T-helper 2 cell (primary cell): ENCODE measurements around the gene CCDC146.
"Not testable (repeated sequence)": the region's sequence is repeated elsewhere in the genome, so short reads cannot be mapped to it uniquely, and the experiment has no call there.

ENCODE experiments used
- DNase-seq, 5 experiments: peaks; one replicate each; pipeline versions ENCODE4 v3.0.0 to v3.0.0-alpha.2; 2012 to 2022

CCDC146 gene

DNA sequence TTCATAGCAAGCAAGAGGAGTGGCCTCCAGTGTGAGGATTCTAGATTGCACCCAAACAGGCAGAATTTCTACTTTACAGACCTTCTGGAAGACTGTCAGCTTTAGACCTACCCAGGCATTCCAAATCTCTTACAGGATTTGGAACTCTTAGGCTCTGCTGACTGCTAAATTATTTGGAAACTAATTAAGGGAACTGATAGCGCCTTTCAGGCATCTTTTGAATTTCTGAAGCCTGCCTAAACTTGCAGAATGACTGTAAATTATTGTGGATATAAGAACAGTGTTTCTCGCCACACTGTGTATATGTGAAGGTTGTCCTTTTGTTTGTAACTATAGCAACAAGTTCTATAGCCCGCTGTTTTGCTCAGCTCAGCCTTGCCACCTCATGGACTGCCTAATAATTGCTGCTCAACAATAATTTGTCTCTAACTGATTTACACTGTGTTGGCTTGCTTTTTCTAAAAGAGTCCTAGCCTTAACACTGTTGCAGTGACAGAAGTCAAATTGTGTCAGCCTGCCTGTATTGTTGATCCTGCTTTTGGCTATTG lies 32.6 kb downstream of the CCDC146 start:
- DNase-seq = peak in 1 of 5 experiments; percentile 31

DNA sequence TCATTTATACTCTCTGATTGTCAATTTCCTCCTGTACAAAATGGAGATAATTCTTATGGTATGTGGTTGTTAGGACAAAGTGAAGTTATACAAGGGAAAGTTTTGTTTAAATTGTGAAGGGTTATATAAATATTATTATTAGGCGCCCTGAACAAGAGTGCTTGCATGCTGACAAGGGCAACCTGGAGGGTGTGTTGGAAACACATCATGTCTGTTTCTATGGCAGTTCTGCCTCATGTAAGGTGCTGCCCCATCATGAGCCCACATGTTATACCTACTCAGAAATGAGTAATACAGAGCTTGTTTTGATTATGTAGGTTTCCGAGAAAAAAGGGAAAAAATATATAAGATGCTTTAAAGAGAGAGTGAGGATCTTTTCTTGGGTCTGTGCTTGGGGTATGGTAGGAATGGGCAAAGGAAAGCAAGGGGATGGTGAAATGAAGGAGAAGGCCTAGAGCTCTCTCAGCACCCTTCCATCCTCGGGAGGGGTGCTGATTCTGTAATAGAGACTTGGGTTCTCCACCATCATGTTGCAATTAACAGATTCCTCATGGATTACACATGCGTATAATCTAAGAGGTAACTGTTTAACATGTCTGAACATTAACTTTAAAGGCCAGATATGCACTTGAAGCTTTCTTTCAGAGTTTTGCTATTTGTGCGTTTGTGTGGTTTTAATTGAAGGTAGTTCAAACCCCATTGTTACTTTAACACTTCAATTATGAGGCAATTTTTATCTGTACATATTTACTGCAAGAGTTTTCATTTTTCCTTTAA lies 33.4 kb downstream of the CCDC146 start:
- DNase-seq = peak in 1 of 5 experiments; percentile 46

DNA sequence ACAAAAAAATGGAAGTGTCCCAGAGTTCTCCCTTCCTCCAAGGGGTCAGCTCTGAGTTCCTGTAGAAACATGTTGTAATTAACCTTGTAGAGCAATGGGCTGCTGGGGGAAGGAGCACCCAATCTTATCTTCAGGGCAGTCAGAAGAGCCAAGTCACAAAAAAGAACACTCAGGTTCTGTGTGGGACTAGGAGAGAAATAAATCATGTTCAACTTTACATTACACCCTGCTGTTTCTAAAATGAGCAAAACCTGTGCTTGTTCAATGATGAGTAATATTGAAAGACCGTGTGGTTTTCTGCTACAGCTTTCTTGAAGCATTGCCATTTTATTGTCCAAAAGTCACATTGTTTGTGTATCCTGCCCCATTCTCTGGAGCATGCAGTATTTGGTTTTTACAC lies 34.6 kb downstream of the CCDC146 start:
- DNase-seq = not testable (repeated sequence)

DNA sequence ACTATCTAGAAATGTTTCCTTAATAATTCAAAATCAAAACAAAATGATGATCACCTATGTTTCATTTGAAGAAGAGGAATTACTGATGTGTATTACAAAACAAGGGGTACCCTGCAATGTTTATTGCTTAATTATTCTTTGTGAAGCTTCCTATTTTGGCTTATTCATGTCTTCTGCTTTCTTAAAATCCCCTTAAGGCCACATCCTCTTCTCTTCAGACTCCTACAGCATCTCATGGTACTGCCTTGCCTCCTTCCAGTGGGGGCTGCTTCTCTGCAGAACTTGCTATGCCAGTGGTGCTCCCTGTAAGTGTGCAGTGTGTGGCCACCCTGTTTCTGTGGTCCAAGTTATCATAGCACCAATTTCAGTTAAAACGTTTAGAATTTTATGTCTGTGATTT lies 35.0 kb downstream of the CCDC146 start:
- peak in 1 of 5 experiments; percentile 75 for DNase-seq

DNA sequence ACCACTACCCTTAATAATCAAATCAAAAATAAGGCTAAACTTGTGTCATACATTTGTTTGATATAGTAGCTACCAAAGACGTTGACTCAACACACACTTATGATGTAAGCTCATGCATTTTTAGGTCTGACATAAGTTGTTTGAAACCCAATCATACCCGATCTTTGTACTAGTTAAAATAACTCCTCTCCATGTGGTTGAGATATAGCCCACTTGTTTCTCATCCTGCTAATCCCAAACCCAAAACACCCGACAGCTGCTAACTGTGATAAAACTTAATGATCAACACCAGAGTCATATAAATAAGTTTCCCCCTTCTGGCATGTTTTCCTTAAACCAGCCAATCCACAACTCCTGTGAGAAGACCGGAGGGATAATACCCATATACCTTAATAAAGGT lies 48.7 kb downstream of the CCDC146 start:
- not testable (repeated sequence) for DNase-seq

DNA sequence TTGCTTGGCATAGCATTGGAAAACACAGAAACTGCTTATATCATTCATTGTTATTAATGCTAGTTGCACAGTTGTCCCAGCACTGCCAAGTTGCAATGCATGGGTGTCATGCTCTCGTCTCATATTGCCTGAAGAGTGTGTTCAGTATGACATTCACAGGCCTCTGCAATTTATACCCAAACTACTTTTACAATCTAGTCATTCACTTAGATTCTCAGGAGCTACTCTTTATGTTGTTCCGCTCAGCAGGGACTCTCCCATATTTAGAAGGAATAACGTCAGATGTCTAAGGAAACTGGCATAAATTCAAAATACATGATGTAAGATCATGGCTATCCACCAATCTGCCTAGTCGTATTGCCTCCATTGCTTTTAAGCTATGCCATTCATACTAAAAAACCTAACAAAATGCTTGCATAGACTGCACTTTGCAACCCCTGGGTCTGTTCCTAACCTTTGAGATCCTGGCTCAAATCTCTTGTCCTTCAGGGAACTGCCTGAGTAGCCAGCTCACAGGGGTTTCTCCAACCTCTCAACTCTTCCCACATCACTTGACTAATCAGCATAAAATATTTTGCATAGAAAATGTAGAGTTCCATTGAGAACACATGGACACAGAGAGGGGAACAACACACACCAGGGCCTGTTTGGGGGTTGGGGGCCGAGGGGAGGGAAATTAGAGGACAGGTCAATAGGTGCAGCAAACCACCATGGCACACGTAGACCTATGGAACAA lies 50.2 kb downstream of the CCDC146 start:
- not testable (repeated sequence) for DNase-seq

DNA sequence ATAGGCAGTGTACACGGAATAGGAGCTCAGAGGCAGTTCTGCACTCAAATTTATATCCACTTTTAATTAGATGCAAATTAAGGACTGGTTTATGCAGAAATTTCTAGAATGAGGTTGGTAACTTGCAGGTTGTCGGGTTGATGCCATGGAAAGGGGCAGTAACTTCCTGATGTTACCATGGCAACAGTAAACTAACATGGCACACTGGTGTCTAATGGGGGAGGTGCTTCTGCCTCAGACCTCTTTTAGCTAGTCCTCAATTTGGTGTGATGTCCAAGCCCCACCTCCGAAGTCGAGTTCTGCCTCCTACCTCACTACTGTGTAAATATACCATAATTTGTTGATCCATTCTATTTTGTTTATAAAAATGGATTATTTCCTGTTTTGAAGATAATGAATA lies 52.0 kb downstream of the CCDC146 start:
- not testable (repeated sequence) for DNase-seq

DNA sequence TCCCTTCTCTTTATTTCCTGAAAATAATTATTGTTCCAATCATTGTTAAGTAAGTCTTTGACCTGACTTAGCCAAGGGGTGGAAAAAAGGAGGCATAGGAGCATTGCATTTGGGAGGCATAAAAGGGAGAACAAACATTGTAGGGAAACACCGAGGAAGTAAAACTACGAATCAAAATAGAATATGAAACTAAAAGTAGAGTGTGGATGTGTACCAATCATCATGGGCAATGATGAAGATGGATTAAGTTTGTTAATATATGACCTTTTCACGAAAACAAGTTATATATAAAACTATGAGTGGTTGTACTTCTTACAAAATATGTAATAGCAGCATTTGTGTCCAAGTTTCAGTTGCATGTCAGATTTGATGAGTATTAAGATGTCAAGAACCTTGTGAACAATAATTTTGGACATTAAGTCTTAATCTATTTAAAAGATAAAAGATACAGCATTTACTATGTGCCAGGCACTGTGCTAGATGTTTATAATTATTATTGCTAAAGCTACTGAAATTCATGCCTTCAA lies 52.9 kb downstream of the CCDC146 start:
- DNase-seq = not testable (repeated sequence)

DNA sequence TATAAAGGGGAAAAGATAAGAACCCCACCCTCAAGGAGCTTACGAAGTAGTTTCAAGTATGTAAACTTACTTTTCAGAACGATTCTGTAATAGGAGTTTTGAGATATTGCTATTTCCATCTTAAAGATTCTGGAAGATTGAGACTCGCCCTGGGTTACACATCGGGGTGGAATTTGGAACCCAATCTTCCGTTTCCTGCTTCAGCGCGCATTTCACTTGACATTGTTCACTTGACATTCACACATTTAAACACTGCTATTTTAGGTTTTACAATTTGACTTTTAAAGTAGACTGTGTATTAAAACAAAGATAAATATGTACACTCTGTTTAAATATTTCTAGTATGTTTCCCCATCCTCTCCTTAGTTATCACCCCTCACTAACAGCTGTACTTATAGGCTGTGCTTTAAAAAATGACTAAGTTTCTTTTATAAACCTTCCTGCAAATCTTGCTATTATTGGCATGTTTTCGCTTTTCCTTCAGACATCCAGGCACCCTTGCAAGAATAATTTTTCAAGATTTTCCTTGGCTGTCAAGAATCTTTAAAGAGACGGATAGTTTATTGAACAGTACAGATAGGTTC lies 55.0 kb downstream of the CCDC146 start:
- not testable (repeated sequence) for DNase-seq

DNA sequence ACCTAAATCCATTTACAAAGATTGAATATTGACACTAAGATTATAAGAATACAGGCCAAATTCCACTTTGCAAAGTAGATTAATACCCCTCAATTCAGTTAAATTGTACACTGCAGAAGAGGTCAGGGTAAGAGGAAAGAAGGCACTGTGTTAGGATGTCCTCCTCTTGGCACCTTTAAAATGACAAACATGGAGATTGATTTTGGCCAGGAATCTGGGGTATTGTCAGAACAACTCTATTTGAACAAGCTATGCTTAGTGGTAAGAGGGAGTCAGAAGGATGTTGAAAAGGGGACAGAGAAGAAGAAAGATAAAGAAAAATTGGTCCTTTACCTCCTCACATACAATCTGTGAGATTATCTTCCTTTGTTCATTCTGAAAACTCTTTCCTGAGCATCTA lies 55.6 kb downstream of the CCDC146 start:
- DNase-seq = not testable (repeated sequence)

DNA sequence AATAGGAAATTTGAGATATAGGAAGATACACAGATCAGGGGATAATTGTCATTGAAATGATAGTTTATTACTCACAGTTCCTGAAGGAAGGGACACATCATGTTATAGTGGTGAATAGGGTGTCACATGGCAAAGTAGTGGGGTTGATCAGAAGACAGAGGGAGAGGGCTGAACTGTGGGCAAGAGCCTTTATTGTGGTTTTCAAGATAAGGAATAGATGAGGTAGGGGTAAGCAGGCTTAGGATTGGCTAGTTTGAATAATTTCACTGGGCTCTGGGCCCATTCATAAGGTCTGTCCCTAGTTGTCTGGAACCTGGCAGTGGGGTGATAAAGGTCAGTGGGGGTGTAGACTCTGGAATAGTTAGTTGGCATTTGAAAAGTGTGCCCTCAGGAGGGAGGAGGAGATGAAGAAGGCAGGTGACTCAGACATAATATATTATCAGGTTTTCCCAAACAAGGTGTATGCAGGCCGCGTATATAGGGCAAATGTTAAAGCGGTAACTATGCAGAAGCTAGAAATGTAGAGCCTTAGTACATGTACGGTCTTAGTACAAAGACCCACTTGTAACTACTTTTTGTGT lies 58.7 kb downstream of the CCDC146 start:
- no peak for DNase-seq

DNA sequence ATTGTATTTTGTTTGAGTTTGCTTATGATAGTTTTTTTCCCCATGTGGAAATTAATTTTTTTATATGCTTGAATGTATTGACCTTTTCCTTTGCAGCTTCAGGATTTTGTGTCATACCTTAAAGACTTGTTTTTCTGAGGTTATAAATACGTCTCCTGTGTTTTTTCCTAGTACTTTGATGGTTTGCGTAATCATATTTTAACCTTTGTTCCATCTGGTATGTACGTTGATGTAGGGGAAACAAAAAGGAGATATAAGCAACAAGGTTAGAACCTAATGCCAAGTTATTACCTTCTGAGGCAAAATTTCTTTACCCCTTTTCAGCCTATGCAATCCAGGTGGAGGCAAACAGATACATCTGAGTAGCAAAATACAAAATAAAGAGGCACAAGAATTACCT lies 59.3 kb downstream of the CCDC146 start:
- no peak for DNase-seq

DNA sequence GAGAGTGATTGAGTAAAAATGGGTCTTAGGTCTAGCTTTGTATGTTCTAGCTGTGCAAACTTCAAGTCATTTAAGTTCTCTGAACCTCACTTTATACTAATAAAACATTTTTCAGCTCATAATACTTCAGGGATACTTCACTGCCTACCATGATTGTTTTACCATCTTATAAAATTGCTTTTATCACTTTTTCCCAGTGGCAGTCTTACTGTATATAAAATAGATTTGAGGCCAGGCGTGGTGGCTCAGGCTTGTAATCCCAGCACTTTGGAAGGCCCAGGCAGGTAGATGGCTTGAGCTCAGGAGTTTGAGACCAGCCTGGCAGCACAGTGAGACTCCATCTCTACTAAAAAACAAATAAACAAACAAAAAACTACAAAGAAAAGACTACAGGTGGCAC lies 59.8 kb downstream of the CCDC146 start:
- DNase-seq = no peak

DNA sequence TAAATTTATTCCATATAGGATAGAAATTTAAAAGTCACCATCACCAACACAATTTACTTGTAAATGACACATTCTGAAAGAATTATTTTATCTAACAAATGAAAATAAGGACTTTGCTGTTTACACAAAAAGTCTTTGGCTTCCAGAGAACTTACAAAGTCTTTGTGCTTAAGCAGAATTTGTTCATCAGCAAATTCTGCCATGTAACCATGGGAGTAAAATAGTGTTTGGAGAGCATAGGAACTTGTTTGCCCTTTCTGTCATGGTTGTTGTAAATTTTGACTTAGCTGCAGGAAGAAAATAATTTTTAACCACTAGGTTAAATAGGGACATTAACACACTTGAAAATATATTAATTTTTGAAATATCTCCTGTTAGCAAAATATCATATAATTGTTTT lies 62.0 kb downstream of the CCDC146 start:
- no peak for DNase-seq

DNA sequence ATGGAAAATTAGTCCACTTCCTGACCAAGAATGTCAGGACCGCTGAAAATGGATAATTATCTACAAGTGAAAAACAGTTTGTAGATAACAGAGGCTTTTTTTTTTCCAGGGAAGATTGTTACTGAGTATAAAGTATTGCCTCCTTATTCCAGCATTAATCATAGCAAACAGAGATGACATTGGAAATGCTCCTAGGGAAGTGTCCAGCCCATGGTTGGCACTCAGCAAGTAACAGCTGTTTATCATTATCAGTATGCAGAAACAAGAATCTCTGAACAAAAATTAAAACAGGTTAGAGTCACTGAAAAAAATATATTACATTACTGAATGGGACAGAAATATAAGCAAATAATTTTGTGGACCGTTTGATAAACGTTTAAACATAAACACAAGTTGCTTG lies 62.6 kb downstream of the CCDC146 start:
- no peak for DNase-seq

DNA sequence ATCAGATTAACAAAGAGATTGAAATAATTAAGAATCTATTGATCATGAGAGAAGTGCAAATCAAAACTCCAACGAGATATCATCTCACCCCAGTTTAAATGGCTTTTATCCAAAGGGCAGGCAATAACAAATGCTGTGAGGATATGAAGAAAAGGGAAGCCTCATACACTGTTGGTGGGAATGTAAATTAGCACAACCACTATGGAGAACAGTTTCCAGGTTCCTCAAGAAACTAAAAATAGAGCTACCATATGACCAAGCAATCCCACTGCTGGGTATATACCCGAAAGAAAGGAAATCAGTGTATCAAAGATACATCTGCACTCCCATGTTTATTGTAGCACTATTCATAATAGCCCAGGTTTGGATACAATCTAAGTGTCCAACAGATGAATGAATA lies 63.5 kb downstream of the CCDC146 start:
- DNase-seq = no peak

DNA sequence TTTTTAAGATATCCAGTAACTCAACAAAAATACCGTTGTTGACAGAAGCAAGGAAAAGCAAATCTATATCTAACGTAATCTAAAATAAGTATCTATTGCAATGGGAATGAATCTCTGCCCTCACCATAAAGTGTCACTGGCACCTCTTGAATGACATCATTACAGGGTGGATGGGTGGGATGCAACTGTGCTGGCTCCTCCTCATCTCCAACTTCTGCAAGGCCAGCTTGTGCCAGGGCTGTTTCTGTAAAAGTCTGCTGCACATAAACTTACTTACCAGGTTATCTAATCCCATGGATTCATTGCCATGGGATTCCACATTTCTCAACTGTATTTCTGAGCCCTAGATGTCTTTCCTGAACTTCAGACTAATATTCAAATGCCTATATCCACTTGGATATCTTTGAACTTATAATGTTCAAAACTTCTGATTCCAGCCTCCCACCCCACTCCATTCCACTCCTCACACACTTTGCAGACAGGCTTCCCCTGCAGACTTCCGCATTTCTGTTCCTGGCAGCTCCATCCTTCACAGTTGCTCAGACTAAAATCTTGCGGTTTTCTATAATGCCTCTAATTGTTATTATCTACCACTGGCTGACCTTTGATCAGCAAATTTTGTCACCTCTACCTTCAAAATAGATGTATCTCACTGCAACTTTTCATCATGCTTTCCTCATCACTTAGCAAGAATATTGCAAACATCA lies 66.5 kb downstream of the CCDC146 start:
- no peak for DNase-seq

DNA sequence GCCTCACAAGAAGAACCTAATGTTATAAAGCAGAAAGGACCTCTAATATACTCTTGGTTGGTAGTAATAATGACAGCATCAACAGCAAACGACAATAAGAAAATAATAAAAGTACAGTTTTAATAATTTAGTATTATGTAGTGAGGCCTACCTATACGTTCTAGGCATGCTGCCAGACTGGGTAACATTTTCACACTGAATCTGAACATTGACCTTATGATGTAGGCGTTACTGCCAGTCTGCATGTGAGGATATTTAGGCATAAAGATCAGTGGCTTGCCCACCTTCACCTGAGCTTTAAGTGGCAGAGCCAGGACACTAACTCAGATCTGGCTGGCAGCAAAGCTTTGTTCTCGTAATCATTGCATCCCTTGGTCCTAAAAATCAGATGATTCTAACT lies 74.7 kb downstream of the CCDC146 start:
- no peak for DNase-seq

DNA sequence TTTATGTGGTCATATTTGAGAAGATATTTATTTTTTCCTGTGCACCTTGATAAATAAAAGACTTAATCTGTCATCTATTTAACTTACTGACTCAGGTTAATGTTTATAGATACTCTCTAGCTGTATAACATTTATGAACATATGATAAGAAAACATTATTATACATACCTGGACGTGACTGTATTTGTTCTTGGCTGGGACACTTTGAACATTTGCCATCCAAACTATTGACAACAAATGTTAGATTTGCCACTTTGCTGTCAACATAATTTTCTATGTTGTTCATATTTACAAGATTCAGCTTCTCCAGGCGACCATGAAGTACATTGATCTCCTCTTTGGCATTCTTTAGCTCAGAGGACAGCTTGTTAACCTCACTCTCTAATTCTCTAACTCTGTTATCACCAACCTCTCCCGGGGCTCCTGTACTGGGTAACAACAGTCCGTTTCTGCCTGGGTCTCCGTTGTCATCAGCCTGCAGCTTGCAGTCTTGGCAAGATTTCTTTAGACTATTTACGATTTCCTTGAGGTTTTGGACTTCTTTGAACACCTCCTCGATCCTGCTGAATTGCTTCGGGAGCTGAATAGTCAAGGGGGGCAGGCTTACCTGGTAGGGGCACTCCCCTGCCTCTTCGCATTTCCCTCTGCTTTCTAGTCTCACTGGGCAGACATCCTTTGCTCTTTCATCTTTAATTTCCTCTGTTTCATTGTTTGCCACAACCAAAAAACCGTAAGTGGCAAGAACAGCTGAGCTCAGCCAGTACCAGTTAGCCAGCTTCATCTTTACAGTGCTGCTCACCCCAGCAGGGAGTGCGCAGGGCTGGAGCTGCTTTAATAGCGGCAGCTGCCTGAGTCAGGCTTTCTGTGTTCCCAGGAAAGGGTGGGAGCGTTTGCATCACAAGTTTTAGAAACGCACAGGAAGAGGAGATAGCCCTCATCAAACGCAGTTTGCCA lies 76.9 kb downstream of the CCDC146 start, which contains the start of gene FGL2:
Gene FGL2 (minus strand): TSS at position 807 of the 954 bp plus-strand sequence. CDS start 26 bp downstream, at position 781.
- DNase-seq = peak in 2 of 5 experiments; percentile 9 to 63

DNA sequence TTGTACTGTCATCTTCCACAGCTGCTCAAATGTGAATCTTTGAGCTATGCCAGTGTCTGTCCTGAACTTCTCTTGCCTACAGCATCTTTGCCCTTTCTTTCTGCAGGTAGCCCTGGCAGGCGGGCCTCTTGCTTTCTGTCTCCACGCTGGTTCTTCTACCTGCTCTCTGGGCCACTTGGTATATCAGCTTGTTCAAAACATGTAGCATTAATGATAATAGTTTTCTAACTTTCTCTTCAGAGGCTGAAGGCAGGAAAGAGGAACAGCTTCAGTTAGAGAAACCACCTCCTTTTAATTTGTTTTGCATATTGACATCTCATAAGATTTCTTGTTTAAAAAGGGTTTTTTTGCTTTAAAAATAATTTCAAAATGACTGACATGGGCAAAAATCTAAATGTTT lies 78.1 kb downstream of the CCDC146 start:
- no peak for DNase-seq

DNA sequence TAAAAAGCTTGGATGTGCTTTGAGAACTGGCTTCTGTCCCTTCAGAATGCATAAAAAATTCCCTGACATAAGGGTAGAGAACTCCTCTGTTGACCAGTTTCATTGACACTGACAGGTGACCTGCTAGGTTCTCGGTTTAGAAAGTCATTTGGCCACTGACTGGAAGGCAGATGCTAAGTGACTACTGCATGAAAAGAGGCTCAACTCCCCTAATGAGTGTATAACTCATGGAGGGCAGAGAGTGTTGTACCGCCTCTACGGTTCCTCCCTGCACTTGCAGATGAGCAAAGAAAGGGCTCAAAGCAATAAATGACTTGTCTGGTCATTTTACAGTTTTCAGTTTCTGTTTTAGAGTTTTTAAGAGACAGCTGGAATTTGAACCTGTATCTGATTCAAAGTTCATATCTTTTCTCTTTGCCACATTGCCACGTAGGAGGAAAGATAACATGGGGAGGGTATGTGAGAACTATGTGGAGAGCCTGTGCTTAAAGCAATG lies 80.1 kb downstream of the CCDC146 start:
- peak in 1 of 5 experiments; percentile 49 for DNase-seq
